Activated gamma-delta T cell treated with anti-CD3 and anti-CD28 coated beads, Interleukin-2, amount 50 U/mL, for 16 hours (primary cell): ENCODE measurements around the gene BABAM2.

Experiments used
- DNase-seq: peaks from one replicate; pipeline ENCODE4 v3.0.0-alpha.2; 2020; ENCODE audit warnings: low read depth

Gene BABAM2

DNA sequence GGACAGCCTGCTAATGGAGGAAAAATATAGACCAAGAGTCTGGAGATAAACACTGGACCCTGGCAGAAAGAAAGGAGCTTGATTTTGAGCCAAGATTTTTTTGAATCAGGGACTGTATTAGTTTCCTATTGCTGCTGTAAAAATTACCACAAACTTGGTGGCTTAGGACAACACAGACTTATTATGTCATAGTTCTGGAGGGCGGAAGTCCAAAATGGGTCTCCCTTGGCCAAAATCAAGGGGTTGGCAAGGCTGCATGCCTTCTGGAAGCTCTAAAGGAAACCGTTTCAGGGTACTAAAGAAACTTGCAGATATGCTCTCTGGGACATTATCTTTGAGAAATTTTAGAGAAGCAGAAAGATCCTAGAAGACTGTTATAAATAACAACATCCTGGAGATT is 140.1 kb downstream of the BABAM2 start:
- no peak for DNase-seq

DNA sequence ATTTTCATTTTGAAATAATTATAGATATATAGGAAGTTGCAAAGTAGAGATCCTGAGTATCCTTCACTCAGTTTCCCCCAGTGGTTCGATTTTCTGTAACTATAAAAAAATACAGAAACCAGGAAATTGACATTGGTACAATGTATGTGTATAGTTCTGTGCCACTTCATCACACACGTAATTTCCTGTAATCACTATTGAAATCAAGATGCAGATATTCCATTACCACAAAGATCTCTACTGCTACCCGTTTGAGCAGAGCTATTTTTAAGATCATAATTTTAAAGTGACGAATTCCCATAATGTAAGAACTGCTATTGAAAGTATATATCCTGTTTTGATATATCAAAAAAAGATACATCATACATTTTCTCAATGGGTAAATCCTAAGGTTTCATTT is 142.3 kb downstream of the BABAM2 start:
- DNase-seq: no peak

DNA sequence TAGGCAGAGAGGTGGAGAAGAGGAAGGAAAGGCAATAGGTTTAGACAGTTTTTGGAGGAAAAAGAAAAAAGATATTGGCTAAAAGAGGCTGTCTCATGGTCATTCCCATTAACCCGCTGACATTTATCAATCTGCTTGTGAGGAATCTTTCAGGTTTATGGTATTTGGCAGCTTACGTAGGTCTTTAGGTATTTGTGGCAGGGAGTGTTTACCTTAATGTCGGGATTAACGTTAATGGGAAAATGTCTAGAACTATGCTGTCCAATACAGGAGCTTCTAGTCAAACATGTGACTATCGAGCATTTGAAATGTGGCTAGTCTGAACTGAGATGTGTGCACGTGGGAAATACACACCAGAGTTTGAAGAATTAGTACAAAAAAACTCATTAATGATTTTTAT is 144.2 kb downstream of the BABAM2 start:
- DNase-seq: no peak

DNA sequence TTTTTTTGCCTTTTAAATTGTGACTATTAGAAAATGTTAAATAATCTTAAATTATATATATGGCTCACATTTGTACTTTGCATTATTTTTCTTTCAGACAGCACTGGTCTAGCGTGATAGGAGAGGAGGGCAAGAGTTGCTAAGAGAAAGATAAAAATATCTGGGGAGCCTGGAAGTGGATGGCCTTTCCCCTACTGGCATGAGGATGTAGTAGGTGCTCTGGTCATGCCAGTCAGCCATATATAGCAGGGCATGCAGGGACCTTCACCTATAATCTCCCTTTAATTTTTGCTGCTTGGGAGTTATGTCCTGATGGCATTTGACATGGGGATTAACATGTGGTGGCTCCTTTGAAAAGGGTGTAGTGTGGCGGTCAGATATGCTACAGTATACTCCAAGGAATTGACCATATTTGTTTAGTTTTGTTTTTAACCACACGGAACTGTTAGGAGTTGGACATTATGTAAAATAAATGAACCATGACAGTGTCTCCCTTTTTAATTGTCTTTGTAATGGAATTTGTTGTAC is 144.7 kb downstream of the BABAM2 start:
- DNase-seq: no peak

DNA sequence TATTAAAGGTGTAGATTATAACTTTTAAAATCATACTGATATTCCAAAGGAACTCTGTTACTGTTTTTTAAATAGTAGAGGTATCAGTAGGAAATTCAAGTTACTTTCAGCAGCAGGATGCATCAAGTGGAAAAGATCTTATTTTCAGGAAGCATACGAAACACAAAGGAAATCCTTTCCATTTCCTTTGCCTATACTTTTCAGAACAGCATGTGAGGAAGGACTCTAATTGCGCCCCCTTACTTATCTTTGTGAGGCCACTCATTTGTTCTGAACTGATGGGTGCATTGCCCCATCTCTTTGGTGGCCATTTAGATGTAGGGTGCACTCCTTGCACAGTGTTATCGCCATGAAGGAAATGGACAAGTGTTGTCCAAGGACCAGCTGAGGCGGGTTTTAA is 145.3 kb downstream of the BABAM2 start:
- no peak for DNase-seq

DNA sequence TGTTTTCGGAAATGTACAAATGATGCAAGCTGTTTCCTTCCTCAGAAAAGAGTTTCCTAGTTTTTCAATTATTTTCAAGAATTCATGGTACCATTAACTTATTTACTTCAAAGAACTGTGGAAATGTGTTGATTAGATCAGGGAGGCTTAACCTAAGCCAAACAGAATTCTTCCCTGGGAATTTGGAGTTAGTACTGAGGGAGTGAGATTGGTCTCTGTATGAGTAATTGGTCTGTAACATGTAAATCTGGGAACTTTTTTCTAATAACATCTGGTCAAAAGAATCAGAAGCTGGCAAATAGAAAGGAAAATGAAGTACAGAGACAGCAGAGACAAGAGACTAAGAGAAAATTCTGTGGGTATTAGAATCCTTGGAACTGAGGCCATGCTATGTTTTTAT is 145.8 kb downstream of the BABAM2 start:
- no peak for DNase-seq

DNA sequence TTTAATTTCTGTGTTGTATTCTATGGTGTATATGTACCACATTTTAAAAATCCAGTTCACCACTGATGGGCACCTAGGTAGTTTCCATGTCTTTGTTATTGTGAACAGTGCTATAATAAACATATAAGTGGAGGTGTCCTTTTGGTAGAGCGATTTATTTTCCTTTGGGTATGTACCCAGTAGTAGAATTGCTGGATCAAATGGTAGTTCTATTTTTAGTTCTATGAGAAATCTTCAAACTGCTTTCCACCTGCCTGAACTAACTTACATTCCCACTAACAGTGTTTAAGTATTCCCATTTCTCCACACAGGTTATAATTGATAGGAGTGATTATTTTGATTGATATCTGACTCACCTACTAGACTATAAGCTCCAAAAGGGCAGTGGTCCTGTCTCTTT is 148.2 kb downstream of the BABAM2 start:
- DNase-seq: no peak

DNA sequence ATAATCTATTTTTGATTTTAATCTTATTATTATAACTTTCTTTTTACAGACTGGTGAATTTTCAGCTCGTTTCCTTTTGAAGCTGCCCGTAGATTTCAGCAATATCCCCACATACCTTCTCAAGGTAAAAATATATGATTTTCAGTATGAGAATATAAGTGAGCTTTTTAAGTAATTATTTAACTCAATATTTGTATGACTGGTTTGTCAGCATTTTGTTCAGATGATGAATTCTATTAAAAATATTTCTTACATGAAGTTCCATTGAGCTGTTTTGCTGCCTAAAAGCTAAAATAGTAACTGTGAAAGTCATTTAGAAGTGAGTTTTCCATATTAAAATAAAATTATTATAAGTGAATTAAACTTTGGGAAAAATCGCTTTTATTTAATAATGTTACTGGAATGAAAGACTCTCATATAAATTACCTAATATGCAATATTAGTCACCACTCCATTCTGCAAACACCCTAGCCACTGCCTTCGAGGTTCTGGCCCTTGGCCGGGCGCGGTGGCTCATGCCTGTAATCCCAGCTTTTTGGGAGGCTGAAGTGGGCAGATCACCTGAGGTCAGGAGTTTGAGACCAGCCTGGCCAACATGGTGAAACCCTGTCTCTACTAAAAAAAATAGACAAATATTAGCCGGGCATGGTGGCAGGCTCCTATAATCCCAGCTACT is 155.3 kb downstream of the BABAM2 start:
- no peak for DNase-seq

DNA sequence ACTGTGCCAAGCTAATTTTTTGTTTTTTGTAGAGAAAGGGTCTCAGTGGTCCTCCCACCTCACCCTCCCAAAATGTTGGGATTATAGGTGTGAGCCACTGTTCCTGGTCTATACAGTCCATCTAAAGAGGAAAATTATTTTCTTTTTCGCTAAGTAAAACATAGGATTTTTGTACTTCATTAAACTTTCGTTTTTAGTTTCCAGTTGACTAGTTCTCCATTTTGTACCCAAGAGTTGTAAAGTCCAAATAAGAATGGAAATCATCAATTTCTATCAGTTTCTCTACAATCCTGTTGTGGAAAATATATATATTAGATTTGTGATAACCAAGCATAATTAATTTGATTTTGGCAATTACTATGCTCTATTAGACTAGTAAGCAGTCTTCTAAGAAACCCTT is 156.4 kb downstream of the BABAM2 start:
- no peak for DNase-seq

DNA sequence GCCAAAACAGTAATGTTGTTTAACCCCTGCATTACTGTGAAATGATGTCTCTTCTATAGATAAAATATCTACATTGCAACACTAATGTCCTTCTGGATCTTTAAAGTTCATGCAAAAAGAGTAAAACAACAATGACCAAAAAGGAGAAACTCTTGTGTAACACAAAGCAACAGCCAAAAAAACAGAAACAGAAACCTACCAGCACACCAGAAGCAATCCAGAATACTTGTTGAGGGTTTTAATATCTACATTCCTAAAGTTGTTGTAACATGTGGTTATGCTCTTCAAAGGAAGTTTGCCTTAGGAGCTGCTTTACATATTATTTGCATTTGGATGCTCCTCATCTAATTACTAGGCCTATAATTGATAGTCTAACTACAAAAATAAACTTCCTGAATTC is 157.2 kb downstream of the BABAM2 start:
- no peak for DNase-seq

DNA sequence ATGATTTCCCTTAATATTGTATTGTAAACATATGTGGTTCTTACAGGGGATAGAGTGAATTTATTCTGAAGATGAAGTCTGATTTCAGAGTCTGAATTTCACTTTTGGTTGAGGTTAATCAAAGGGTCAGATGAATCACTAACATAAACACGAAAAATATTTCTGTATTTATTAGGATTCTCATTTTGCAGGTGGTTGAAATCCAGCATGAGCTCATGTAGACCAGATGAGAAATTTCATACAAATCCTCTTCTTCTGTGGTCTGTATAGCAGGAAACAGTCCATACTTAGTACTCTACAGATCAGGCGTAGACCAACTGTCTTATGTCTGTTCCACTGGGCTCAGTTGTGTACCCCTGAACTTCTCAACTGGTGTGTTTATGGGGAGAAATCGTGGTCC is 157.8 kb downstream of the BABAM2 start:
- no peak for DNase-seq

DNA sequence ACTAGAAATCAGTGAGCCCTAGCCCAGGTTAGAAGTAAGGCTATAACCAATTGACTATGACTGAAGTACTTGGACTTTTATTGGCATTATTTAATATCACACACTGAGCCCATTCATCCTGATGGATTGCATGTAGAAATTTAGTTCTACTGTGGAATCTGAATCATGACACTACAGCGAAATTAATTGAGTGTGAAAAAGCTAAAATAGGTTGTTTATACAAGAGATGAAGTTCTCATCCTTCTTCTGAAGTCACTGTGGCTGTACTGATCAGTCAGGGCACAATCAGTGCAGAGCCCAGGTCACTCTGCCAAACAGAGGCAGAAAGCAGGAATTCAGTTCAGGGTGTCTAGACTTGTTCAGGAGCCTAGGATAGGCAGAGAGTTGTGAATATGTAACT is 158.9 kb downstream of the BABAM2 start:
- no peak for DNase-seq

DNA sequence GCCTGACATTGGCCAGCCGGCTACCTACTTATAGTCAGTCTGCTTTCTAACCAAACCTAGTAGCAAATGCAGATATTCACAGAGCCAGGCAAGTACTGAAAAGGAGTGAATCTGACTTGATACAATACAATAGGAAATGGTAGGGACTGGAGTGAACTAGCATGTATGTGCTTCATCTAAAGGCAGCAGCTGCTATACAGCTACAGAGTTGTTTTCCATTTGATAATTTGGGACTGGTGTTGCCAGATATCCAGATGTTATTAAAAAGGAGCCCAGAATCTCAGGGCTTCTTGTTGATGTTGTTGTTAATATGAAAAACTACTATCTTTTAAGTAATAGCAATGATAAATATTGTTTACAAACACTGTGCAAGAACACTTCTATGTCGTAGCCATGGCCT is 159.4 kb downstream of the BABAM2 start:
- no peak for DNase-seq

DNA sequence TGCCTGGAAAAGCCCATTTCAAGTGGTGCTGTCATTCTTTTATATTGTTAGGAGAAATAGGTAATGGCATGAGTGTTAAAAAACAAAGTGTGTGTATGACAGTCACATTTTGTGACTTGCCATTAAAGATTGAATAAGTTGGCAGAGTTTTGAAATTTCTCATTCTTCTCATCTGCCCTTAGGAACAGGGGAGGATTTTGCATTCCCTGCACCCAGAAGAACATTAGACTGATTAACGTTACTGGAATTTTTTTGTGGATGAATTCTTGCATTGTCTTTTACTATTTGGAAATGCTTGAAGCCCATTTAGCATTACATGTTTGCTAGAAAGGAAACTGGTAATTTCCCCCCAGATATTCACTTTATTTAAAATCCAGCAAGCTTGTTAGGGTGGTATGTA is 162.2 kb downstream of the BABAM2 start:
- DNase-seq: no peak

DNA sequence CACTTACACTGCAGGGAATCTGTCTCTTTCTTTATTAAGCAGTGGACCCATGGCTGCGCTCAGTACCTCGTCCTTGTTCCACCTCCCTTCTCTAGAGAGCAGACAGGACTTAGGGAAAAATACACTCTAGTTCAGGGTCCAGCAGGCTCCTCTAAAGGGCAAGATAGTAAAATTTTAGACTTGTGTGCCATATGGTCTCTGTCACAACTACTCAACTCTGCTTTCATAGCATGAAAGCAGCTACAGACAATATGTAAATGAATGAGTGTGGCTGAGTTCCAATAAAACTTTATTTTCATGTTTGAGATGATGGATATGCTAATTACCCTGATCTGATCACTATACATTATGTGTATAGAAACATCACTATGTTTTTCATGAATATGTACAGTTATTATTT is 163.1 kb downstream of the BABAM2 start:
- no peak for DNase-seq

DNA sequence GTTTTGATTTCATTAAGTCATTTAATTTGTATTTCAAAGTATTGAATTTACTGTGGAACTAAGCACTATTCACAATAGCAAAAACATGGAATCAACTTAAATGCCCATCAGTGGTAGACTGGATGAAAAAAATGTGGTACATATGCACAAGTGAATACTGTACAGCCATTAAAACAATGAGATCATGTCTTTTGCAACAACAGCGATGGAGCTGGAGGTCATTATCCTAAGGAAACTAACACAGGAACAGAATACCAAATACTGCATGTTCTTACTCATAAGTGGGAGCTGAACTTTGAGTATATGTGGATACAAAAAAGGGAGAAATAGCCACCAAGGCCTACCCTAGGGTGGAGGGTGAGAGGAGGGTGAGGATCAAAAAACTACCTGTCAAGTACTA is 164.4 kb downstream of the BABAM2 start:
- DNase-seq: no peak

DNA sequence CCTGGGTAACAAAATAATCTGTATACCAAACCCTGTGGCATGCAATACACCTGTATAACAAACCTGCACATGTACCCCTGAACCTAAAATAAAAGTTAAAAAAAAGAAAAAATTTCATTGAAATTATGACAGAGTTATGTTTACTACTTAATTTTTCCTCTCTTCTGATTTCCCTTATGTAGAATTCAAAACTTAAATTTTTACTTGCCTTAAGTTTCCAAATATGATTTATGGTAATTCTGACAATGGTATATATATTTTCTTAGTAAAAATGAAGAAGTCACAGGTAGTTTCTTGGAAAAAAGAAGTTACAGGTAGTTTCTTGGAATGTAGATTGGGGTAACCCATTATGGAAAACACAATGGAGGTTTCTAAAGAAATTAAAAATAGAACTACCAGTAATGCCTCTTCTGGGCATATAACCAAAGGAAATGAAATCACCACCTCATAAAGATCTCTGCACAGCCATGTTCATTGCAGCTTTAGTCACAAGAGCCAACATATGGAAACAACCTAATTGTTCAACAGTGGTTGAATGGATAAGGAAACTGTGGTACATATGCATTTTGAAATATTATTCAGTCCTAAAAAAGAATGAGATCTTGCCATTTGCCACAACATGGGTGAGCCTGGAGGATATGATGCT is 164.9 kb downstream of the BABAM2 start:
- no peak for DNase-seq

DNA sequence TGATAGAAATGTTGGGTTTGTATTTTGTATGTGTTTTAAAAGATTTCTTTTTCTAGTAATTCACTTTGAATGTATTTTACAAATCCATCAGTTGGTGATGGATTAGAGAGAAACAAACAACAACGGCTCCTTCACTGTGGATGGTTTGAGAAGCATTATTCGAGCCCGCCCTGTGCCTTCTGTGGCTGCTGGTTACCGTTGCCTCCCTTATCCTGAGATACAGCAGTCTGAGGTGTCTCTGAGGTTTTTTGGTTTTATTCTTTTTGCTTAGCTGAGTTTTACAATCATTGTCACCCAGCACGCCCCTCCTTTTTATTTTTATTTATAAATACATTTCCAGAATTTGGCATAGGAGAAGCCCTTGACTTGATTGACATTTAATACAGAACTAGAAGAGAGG is 168.3 kb downstream of the BABAM2 start:
- no peak for DNase-seq

DNA sequence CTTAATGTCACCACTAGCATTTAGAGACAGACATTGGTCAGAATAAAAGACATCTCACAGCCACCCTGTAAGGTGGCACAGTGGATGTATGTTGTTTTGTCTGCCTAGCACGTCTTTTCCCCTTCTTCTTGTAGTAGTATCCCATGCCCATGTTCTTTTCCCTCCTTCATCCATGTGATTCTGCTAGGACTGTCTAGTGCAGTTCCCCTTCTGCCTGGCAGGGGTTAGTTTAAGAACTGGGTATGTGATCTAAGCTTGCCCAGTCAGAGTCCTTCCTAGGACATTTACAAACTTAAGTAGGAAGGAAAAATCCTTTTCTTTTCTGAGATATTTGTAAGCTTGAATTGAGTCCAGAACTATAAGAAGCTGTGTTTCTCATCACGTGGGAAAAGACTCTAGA is 172.3 kb downstream of the BABAM2 start:
- no peak for DNase-seq

DNA sequence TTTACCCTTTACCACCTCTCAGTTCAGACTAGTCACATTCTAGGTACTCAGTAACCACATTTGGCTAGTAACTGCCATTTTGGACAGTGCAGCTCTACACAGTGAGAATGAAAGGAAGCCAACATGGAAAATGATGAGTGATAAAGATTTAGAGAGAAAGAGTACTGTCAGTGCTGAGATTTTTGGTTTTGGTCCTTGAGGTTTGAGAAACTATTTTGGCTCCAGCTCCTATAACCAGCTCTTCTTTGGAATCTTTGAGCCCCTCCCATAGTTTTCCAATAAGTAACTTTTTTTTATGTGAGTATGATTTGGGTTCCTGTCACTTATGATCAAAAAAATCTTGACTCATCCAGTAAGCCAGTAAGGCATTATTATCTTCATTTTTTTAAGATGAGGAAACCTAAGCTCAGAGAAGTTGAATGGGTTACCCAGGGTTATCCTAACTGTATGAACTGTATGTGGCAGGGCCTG is 173.0 kb downstream of the BABAM2 start:
- DNase-seq: no peak

DNA sequence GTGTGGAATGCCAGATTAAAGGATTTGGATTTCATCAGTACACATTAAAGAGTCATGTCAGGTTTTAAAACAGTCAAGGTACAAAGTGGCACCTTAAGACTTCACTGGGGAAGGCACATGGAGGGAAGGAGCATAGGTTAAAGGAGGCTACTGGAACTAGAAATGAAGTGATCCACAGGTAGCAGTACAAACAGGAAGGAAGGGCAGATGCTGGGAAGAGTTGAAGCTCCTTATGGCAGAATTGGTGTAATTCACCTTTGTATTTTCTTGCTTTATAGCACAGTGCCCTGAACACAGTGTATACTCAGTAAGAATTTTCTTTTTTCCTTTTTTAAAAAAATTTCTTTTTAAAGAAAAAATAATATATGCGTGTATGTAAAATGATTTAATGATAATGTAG is 177.1 kb downstream of the BABAM2 start:
- DNase-seq: no peak

DNA sequence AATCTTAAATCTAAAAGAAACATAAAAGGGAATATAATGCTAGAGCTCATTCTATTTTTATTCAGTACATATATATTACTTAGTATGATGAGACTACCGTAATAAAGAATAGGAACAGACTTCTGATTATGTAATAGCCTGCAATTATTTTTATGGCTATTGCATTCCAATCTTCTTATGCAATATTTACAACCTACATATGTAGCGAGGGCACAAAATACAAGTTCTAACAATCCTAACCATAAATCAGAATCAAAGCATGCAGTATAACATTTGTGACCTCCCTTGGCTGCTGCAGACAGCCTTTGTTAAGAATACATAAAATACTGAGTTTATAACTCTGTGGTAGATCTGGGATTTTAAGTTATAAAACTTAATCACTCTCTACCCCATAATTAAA is 177.6 kb downstream of the BABAM2 start:
- DNase-seq: no peak

DNA sequence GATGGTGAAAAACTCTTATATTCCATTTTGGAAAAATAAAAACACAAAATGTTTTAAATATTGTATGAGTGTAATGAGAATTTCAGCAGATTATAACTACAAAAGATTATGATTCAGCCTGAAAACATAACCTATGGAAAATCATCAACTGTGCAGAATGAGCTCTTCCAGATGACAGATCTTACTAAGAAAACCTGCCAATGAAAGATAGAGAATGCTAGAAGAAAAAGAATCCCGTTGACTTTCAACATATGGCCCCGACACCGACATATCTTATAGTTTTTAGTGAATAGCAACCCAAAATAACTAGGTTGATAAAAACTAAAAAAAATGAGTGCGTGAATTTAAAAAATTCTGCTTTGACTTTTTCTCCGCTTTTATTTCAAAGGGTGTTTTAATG is 178.0 kb downstream of the BABAM2 start:
- no peak for DNase-seq

DNA sequence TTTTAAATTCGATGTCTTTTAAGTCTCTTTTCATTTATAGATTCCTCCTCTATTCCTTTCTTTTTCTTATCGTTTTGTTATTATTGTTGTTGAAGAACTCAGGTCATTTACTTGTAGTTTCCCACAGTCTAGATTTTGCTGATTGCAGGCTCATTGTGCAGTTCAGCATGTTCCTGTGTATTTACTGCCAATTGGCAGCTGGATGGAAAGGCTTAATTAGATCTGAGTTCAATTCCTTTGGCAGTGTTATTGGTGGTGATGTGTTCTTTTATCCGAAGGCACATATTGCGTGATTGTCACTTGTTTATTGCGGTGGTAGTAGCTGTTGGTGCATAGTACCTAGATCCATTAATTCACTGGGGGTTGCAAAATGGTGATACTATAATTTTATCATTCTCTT is 180.7 kb downstream of the BABAM2 start:
- DNase-seq: no peak
